ENCODE data around the gene HPS4.
"Not testable (repeated sequence)": the region's sequence is repeated elsewhere in the genome, so short reads cannot be mapped to it uniquely, and the experiment has no call there.

HPS4 gene

DNA sequence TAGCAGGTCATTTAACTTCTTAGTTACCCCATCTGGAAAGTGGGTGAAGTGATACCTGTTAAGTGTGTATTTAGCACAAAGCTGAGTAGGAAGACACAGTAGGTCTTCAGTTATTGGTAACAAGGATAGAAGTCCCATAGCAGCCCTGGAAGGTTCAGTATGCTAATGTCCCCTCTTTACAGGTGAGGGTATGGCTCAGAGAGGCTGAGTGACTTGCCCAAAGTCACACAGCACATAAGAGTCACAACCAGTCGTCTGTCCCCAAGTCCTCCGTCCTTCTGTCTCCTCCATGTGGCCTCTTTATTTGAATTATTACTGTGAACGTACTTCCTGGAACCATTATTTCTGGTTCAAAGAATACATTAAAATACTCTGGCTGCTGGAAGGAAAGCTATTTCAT is 44.0 kb downstream of the HPS4 start:
- DNase-seq: no peak

DNA sequence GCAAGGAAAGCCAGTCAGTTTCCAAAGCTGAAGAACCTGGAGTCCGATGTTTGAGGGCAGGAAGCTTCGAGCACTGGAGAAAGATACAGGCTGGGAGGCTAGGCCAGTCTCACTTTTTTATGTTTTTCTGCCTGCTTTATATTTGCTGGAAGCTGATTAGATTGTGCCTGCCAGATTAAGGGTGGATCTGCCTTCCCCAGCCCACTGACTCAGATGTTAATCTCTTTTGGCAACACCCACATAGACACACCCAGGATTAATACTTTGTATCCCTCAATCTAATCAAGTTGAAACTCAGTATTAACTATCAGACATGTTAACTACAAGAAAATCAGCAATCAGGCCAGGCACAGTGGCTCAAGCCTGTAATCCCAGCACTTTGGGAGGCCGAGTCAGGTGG is 44.8 kb downstream of the HPS4 start:
- not testable (repeated sequence) for DNase-seq

DNA sequence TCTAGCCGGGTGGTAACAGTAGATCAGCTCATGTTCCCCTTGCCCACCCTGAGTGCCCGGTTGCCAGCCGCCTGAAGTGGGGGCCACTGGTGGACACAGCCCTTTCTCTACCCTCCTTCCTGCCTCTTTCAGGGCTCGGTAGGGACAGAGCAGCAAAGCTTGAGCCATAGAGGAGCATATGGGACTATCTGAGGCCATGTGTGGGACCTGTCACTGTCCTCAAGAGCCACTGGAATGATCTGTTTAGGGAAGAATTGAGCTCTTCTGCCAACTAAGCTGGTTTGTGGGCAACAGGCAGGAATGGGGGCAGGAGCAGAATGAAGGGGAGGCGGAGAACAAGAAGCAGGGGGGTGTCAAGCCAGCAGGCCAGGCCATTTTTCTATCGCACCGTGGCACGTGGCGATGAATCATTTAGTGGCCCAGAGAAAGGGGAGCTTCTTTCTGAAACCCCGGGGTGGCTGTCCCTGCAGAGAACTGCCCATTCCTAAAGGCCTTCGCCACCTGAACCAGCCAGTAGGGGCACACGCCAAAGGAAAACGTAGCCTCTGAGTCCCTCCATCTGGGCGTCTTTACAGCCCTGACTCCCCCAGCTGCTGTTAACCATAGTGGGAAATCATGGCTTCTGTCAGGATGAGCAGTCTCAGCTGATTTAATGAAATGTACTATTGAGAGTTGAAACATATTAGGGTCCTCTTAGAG is 45.7 kb downstream of the HPS4 start:
- no peak for DNase-seq

DNA sequence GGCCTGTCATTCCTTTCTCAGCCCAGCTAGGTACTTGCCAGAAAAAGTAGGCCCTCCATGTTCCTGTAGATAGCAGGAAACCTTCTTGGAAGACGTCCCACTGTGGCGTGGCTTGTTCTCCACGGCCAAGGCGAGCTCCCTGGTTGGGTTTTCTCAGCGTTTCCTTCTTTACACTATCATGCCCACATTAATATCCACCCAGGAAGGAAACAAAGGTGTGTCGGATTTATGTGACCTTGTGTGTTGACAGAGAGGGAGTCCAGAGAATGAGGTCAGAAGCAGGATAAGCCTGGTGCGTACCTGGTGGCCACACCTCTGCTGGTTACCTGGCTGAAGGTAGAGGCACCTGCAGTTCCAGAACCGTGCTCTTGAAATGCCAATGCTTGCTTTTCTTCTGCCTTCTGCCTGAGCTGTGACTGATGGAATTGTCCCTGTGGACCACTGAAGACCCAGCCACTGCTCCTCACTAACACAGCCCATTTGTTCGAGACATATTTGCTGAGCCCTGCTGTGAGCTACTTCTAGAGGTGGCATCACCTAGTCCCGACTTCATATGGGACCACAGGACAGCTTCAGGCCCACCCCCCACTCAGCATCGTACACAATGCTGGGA is 46.6 kb downstream of the HPS4 start:
- DNase-seq: no peak

DNA sequence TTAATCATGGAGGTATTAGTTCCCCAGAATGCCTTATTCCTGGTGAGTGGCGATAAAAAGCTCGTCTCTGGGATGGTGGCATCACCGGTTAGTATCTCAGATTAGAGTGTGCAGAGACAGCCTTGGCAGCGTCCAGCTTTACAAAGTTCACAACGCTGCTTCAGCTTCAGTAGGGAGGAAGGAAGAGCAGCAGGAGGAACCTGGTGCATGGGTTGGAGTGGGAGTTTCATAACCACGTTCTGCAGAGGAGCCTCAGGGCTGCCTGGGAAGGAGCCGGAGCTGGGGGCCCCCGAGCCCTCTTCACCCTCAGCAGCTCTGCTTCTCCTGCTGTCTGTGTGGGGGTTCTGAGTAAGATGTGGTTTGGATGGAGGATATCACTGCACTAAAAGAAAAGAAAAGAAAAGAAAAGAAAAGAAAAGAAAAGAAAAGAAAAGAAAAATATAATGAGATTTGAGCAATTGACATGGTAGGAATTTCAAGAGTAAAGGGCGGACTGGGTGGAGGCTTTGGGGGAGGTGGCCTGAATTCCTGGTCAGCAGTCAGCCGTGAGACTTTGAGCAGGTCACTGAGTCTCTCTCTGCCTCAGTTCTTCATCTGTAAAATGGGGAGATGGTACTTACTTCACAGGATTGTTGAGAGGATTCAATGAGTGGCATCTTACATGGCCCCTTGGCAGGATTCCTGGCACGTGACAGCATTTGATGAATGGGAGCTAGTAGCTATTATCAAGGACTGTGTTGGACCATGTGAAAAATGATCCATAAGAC is 48.1 kb downstream of the HPS4 start:
- DNase-seq: no peak

DNA sequence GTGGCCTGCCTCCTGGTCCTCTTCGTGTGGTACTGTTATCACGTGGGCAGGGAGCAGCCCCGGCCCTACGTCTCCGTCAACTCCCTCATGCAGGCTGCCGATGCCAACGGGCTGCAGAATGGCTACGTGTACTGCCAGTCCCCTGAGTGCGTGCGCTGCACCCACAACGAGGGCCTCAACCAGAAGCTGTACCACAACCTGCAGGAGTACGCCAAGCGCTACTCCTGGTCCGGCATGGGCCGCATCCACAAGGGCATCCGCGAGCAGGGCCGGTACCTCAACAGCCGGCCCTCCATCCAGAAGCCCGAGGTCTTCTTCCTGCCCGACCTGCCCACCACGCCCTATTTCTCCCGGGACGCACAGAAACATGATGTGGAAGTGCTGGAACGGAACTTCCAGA is 49.8 kb downstream of the HPS4 start:
- no peak for DNase-seq

DNA sequence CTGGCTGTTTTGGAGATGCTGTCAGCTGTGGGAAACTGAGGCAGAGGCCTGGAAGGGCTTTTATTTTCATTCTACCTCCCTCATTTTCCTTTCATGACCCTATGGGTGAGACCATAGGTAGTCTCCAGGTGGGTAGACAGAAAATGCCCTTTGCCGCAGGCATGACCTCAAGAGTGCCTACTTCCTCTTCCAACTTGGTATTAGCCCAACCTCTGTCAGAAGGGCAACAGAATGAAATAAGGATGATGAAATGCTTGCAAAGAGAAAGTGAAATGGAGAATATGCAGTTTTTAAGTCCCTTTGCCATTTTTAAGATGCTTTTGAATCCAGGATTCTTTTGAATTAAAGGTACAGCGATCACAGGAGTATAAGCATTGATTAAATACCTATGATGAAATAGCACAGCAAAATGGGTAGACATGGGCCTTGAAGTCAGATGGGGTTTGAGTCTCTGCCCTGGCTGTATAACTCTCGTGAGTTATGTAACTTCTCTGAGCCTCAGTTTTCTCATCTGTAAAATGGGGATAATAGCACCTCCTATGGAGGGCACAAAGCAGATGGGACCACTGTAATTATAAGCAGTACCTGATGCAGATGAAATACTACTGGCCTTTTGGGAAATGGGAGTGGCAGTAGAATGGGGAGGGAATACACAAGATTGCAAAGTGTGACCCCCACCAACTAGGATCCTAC is 50.8 kb downstream of the HPS4 start:
- no peak for DNase-seq

DNA sequence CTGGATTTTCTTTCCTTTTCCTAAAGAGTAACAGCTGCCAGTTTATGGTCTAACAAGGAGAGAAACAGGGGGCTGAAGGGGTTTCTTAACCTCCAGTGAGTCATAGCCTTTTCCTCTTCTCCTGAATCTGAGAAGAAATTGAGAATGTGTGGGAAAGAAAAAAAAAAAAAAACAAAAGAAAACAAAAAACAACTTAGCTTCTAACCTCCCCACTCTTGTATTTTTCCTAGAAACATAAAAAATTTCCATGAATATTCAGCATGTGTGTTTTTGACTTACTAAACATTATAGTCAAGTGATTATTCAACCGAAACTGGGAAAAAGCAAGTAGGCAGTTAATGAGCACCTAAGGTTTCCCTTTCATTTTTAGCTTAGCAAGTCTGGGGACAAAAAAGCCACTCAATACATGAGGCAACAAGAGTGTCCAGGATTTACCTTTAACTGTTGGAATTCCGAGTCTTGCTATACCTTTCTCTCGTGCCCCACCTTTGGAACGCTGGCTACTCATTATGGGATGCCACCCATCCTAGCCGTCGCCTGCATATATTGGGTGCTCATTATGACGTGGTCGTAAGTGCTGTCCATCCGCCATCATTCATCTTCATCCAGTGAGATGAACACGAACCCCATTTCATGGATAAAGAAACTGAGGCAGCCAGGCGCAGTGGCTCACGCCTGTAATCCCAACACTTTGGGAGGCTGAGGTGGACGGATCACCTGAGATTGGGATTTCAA is 52.2 kb downstream of the HPS4 start:
- DNase-seq: no peak

DNA sequence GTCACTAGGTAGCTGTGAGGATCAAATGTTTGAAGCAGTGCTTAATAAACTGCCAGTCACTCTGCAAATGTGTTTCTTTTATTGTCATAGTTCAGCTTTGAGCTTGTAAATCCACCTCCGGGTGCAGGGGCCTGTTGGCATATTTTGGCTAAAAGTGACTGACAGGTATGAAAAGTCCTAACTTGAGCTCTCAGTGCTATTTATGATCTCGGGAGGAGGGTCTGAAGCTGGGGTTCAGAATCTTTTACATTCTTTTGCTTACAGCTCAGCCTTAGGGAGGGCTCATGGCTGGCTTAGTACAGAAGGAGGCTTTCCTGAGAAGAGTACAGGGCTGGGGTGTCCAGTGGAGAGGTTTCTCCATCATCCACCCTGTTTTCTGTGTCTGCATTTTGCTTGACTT is 53.0 kb downstream of the HPS4 start:
- no peak for DNase-seq

DNA sequence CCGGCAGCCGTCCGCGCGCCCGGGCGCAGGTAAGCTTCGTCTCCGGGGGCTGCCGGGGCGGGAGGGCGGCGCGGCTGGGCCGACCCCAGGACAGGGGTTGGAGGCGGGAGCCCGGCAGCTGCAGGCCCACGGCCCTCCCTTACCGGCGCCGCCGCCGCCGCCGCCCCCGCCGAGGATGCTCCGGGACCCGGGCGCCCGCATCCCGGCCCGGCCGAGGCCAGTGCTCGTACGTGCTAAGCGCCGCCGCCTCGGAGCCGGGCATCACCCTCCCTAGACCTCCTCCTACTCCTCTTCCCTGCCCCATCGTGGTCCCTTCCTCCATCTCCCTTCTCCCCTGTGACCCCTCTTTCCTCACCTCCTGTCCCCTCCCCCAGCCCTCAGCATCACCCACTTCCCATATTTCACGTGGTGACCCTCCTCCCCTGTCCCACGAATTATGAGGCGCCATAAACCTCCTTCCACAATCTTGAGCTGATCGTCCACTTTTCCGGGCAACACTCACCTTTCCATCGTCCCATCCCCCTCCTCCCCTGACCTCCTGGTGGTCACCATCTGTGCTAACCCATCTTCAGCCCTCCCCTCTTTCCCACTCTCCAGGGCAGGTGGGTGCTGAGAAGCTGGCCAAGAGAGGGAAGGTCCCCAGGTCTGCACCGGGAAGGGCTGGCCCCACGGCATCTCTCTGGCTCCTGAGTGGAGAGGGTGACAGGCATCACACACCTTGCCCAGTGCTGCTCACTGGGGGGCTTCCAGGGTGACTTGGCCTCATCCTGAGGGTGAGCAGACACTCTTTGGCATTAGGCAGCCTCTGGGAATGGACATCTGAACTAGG is 53.9 kb downstream of the HPS4 start:
- DNase-seq: peak in 1 of 2 experiments; percentile 4

DNA sequence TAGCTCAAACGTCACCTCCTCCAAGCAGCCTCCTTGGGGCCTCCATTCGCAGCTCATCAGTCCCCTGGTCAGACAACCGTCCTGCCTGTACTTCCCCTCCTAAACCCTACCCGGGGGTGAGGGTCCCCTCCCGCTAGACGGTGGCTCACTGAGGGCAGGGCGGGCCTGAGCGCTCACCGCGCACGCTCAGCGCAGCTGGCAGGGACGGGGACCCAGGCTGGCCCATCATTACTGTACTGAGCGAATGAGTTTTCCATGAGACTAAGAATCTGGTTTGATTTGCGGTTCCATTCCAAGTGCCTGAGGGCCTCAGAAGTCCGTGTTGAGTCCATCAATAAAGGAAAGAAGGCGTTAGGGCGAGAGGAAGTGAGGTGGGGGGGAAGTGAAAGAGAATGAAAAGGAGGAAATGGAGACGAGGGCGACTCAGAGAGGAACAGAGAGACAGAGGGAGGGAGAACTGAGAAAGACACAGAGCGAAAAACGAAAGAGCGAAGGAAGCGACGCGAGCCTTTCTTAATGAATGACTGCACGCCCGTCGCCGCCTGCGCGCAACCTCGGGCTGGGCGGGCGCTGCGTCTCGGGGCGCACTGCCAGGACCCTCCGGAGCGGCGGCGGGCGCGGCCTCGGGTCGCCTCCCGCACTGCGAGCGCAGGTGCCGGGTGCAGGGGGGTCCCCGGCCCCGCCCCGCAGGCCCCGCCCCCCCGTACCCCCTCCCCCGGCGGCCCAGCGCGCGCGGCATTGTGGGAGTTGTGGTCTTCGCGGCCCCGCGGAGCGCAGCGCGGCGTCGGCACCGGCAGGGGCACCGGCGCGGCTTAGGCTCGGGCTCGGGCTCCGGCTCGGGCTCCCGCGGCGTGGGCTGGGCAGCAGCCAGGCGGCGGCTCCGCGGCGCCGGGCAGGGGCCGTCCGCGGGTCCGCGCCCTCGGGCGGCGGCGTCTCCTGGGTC is 54.8 kb downstream of the HPS4 start, which contains the start of gene ASPHD2:
TSS of gene ASPHD2 (plus strand) at position 746 of the 943 bp plus-strand sequence. CDS start 4,356 bp downstream, outside the sequence.
- peak; percentile 69 to 70 for DNase-seq

DNA sequence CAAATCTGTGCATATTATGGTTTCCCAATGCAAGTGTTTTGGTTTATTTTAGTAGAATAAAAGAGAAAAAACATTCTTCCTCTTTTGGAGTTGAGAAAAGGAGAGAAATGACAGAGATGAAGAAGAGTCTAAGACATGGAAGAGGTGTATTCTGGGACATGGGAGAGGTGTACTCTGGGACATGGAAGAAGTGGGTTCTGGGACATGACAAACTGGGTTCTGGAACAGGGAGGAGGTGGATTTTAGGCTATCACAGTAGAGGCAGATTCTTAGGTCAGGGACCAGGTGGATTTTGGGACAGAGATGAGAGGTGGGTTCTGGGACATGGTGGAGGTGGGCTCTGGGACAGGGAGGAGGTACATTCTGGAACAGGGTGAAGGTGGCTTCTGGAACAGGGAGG is 56.7 kb downstream of the HPS4 start:
- DNase-seq: no peak

DNA sequence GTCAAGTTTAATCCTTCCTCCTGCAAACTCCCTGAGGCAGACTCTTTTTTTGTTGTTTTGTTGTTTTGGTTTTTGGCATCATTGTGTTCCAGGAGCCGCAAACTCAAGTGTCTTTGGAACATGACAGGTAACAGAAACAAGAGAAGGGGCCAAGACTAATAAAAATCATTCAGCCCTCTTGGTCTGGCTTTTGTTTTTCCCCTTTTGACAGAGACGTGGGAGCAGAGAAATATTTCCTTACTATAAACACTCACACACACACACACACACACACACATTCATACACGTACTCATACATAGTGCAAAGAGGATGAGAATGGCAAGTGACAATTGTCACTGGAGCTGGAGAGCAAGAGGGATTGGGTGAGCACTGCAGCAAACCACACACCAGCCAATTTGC is 65.0 kb downstream of the HPS4 start:
- no peak for DNase-seq

DNA sequence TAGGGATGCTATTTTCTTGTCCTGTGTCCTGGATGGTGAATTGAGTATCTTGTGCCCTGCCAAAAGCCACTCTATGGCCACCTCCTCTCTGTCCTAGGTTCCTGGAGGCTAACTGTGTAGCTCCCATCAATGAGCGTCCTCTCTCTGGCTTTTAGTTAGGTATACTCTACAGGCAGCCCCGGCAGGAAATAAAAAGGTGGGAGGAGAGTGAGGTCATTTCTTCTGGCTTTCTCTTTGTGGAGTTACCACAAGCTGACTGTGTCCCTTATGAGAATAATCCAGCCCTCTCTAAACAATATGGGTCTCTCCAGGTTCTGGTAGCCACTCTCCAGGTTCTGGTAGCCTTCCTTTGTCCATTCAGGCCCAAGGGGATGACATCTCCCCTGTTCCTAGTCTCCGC is 66.2 kb downstream of the HPS4 start:
- DNase-seq: no peak

DNA sequence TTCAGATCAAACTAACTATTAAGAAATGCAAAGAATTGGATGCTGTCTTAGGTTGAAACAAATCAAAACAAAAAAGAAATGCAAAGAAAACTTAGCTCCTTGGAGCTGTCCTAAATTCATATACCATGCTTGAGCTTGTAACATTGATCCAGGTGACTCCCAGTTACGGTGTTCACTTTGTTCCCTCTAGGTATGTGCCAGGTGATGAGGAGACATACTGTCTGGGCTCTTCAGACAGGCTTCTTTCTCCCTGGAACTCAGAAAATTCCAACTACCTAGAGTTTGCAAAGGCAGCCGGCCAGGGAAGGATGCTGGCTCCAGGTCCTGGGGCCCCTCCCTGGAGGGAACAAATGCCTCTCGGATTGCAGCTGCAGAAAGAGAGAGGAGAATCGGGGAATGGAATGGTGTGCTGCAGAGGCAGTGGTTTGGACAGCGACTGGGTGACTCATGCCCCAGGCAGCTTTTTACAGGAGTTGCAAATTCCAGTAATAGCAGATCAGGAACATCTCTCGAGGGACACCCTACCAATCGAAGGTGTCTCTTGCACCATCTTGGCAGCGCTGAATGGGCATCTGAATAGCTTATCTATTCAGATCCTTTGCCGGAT is 66.8 kb downstream of the HPS4 start:
- DNase-seq: no peak

DNA sequence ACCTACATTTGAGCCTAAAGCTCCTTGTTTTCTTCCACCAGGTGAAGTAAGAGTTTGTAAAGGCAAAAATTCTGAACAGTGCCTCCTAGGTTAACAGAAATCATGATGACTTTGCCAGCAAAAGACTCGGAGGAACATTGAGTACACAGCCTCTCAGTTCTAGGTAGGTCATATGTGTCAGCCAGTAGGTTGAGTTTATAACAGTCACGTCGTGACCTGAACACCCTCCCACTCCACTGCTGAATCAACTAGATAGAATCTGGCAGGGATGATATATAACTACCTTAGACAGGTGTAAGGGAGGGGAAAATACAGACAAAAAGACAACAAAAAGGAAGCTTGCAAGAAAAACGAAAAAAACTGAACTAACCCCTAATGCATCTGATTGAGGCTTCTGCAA is 67.3 kb downstream of the HPS4 start:
- DNase-seq: no peak

DNA sequence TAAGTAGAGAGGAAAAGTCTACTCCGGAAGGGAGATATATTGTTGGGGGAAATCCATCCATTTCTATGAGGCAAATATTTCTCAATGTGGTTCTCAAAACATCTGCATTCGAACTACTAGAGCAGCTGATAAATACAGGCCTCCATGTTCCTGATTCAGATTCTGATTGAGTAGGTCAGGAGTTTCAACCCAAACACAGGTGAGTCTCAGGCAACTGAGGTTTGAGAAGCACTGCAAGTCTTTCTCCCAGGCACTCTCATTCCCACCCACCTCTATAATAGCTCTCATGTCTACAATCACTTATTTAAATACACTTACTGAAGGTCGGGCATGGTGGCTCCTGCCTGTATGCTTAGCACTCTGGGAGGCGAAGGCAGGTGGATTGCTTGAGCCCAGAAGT is 69.2 kb downstream of the HPS4 start:
- DNase-seq: no peak

DNA sequence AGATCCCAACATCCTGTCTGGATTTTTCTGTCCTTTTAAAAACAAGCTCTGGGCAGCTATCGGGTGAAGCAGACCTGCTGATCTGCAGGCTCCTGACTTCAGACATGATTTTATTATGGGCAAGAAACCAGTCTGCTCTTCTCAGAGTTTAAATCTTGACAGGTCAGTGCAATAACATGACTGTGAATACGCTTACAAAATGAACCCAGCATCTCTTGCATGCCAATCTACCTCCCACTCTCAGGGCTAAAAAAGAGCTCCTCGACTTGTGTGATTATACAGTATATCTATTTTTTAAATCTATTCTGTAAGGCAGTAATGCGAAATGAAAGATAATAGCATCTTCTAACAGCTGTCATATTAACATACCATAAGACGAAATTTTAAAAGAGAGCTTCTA is 73.2 kb downstream of the HPS4 start:
- DNase-seq: no peak

DNA sequence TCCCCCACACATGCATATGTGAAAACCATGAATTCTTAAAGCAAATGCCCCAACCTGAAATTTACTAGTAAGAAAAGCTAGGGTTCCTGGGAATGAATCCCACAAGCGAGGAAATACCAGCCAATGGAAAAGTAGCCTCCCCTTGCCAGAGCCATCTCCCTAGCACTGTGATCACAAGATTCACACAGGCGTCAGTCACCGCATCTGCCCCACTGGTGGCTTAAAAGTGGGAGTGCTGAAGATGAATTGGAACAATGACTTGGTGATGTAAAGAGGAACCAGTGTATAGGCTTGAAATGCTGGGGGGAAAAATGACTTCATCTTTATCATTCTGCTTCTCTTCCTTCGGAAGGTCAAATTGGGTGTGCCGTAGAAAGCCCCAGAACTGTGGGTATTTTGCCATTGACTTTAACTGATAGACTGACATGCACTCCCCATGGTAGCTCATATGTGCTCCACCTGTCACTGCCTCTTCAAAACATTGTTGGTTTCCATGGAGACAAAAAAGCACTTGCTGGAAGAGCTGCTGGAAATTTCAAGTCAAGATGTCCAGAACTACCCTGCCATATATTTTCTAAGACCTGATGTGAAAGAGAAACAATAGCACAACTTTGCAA is 73.8 kb downstream of the HPS4 start:
- no peak for DNase-seq

Measured in activated CD4-positive, alpha-beta T cell treated with anti-CD3 and anti-CD28 coated beads, Interleukin-2, amount 50 U/mL, for 4 hours (primary cell).